Activated naive CD4-positive, alpha-beta T cell treated with anti-CD3 and anti-CD28 coated beads, Interleukin-2, amount 10 ng/mL, durations not matched to agents 7 days and 5 days (primary cell): ENCODE results near the gene UPK3B.
"Not testable (repeated sequence)": the region's sequence is repeated elsewhere in the genome, so short reads cannot be mapped to it uniquely, and the experiment has no call there.

Source experiments
- CTCF ChIA-PET: fragments of 350-600 bp; sonication (Branson Sonifier 250); formaldehyde crosslinking; loops from one replicate; lab custom pipeline; 2021; ENCODE audit warnings: antibody characterized with exemption; lab: Charles Lee
- DNase-seq: peaks from one replicate; pipeline ENCODE4 v3.0.0-alpha.2; 2020
- H3K27ac Mint-ChIP-seq: one replicate; pipeline ENCODE4 v1.8.0; 2021; ENCODE audit warnings: mild to moderate bottlenecking, moderate library complexity, mixed read lengths
- H3K27me3 Mint-ChIP-seq: one replicate; pipeline ENCODE4 v1.8.0; 2021; ENCODE audit warnings: mild to moderate bottlenecking, mixed read lengths
- H3K36me3 Mint-ChIP-seq: one replicate; pipeline ENCODE4 v1.8.0; 2021; ENCODE audit warnings: mixed read lengths
- H3K4me1 Mint-ChIP-seq: one replicate; pipeline ENCODE4 v1.8.0; 2021; ENCODE audit warnings: mixed read lengths
- H3K4me3 Mint-ChIP-seq: one replicate; pipeline ENCODE4 v1.8.0; 2021; ENCODE audit warnings: mild to moderate bottlenecking, moderate library complexity, mixed read lengths
- H3K9me3 Mint-ChIP-seq: one replicate; pipeline ENCODE4 v1.8.0; 2021; ENCODE audit warnings: mixed read lengths

UPK3B gene

GRCh38 chr7:76509931-76510877 lies at the start of gene UPK3B:
TSS of gene UPK3B (plus strand) at chr7:76510552. CDS start at chr7:76510653, 101 bp downstream.
- CTCF ChIA-PET = no interaction called here

DNA sequence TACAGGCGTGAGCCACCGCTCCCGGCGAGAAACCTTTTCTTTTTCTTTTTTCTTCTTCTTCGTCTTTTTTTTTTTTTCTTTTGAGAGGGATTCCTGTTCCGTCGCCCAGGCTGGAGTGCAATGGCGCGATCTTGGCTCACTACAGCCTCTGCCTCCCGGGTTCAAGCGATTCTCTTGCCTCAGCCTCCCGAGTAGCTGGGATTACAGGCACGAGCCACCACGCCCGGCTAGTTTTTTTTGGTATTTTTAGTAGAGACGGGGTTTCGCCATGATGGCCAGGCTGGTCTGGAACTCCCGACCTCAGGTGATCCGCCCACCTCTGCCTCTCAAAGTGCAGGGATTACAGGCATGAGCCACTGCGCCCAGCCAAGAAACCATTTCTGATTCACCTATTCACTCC lies 49.6 kb upstream of the UPK3B start:
- H3K4me1 Mint-ChIP-seq, H3K4me3 Mint-ChIP-seq, CTCF ChIA-PET, H3K9me3 Mint-ChIP-seq, DNase-seq, H3K27ac Mint-ChIP-seq, H3K27me3 Mint-ChIP-seq, H3K36me3 Mint-ChIP-seq: not testable (repeated sequence)

More at GRCh38 chr7:76509931-76510877, at the start of gene UPK3B:
- no peaks in the 10 kb centered on the region for H3K36me3 Mint-ChIP-seq
- no peaks in the 10 kb centered on the region for H3K27me3 Mint-ChIP-seq
- peaks cover 5% of the 10 kb centered on the region for H3K4me1 Mint-ChIP-seq
- H3K9me3 Mint-ChIP-seq = no peaks in the 10 kb centered on the region
- no peak within 1 kb of the TSS for H3K27ac Mint-ChIP-seq
- peak; percentile 44 for DNase-seq
- no peak within 1 kb of the TSS for H3K4me3 Mint-ChIP-seq

DNA sequence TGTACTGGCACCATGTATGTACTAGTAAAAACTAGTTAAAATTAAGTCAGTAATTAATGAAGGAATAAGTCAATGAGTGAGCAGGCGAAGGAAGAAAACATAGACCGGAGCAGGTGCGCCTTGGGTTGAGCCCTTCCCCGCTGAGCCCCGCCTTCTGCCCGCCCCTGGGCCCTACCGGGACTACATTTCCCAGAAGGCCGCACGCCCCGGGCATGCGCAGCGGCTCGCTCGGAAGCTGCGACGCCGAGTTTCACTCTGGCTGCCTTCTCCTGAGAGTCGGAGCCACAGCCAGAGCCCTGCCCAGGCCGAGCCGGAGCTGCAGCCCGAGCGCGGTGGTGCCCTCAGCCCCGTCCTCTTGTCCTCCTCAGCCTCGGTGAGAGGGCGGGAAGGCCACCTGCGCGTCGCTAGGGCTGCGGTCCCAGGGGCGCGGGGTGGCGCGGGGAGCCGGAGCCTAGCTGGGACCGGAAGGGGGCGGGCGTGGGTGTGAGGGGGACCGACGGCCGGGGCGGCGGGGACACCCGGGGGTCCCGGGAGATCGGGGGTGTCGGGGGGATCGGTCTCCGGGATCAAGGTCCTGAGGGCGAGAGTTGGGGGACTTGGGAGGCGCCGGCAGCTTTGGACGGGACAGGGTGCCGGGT lies 48.8 kb upstream of the UPK3B start, which contains the start of gene DTX2:
DTX2 (plus strand) TSS at position 246 of the 638 bp plus-strand sequence. CDS start 18,801 bp downstream, outside the sequence.
- H3K36me3 Mint-ChIP-seq, CTCF ChIA-PET, H3K4me1 Mint-ChIP-seq, H3K27me3 Mint-ChIP-seq, H3K27ac Mint-ChIP-seq, H3K9me3 Mint-ChIP-seq: not testable (repeated sequence)
- peak; percentile 64 for DNase-seq
- peak within 1 kb of the TSS; percentile 62 for H3K4me3 Mint-ChIP-seq

GRCh38 chr7:76462271-76462882 lies 48.0 kb upstream of the UPK3B start:
- H3K4me3 Mint-ChIP-seq, CTCF ChIA-PET, H3K27ac Mint-ChIP-seq, H3K36me3 Mint-ChIP-seq, DNase-seq, H3K4me1 Mint-ChIP-seq, H3K9me3 Mint-ChIP-seq, H3K27me3 Mint-ChIP-seq: not testable (repeated sequence)

DNA sequence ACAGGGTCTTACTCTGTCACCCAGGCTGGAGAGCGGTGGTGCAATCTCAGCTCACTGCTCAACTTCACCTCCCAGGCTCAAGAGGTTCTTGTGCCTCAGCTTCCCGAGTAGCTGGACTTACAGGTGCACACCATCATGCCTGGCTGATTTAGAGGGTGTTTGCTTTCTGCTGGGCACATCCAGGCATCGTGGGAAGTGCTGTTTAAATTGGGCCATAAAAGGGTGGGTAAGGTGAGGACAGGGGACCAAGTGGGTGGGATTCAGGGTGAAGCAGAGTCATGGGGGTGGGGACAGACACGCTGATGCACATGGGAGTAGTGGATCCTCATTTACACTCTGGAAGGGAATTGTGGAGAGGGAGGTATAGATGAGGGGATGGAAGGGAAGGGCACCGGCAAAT lies 45.4 kb upstream of the UPK3B start:
- DNase-seq, H3K27ac Mint-ChIP-seq, H3K4me3 Mint-ChIP-seq, H3K36me3 Mint-ChIP-seq, H3K9me3 Mint-ChIP-seq, H3K27me3 Mint-ChIP-seq, CTCF ChIA-PET, H3K4me1 Mint-ChIP-seq: not testable (repeated sequence)

DNA sequence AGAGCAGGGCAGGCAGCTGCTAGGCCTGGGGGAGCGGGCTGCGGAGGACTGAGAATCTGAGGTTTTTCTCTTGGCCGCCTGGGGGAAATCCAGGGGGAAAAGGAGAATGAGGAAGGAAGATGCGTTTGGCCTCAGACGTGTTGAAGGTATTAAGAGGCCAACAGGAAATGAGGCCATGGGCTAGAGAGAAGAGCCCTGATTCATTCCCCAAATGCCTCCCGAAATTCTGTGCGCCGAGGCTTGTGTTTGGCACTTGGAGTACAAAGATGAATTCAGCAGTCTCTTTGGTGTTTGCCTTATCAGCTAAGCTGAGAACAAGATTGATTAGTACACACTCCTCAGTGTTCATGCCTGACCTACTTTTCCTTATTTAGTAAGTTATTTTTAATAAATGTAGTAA lies 44.4 kb upstream of the UPK3B start:
- H3K4me3 Mint-ChIP-seq, DNase-seq, H3K36me3 Mint-ChIP-seq, H3K9me3 Mint-ChIP-seq, H3K27me3 Mint-ChIP-seq, H3K27ac Mint-ChIP-seq, CTCF ChIA-PET, H3K4me1 Mint-ChIP-seq: not testable (repeated sequence)

DNA sequence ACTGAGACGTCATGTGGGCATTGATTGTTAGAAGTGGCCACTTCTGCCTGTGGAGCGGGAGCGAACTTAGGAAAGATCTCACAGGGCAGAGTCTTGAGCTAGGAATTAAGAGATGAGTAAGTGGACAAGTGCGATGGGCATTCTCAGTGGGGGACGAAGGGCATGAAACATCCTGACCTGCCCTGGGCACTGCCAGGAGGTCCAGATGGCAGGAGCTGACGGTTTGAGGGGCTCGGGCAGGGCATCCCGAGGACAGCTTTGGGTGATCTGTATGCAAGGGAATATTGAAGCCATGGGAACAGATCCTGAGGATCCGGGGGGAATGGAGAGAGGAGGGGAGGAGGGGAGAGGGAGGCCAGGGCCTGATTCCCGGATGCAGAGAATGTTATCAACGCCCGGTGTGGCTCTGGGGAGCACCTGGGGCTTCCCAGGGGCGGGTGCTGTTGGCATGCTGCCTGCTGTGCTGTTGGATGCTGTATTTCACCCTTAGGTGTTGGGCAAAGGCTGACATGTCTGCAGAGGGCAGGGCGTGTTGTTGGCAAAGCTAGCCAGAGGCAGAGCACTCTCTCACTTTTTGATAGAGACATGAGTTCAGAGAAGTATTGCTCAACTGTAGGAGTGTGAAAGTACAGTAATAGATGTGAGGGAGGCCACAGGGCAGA lies 42.5 kb upstream of the UPK3B start:
- H3K27ac Mint-ChIP-seq, CTCF ChIA-PET, H3K9me3 Mint-ChIP-seq, DNase-seq, H3K27me3 Mint-ChIP-seq, H3K36me3 Mint-ChIP-seq, H3K4me3 Mint-ChIP-seq, H3K4me1 Mint-ChIP-seq: not testable (repeated sequence)

- DNase-seq, H3K4me3 Mint-ChIP-seq, H3K27ac Mint-ChIP-seq, H3K36me3 Mint-ChIP-seq, H3K9me3 Mint-ChIP-seq, H3K4me1 Mint-ChIP-seq, CTCF ChIA-PET, H3K27me3 Mint-ChIP-seq: not testable (repeated sequence)
These were observed 38.7 kb upstream of the UPK3B start for GRCh38 chr7:76471556-76472221.

- H3K27me3 Mint-ChIP-seq, H3K4me3 Mint-ChIP-seq, H3K36me3 Mint-ChIP-seq, H3K27ac Mint-ChIP-seq, CTCF ChIA-PET, H3K4me1 Mint-ChIP-seq, DNase-seq, H3K9me3 Mint-ChIP-seq: not testable (repeated sequence)
These were observed 37.3 kb upstream of the UPK3B start for GRCh38 chr7:76473097-76473496.

GRCh38 chr7:76476280-76476679 lies 34.1 kb upstream of the UPK3B start:
- CTCF ChIA-PET, H3K4me3 Mint-ChIP-seq, H3K36me3 Mint-ChIP-seq, H3K4me1 Mint-ChIP-seq, H3K27ac Mint-ChIP-seq, H3K9me3 Mint-ChIP-seq, DNase-seq, H3K27me3 Mint-ChIP-seq: not testable (repeated sequence)

DNA sequence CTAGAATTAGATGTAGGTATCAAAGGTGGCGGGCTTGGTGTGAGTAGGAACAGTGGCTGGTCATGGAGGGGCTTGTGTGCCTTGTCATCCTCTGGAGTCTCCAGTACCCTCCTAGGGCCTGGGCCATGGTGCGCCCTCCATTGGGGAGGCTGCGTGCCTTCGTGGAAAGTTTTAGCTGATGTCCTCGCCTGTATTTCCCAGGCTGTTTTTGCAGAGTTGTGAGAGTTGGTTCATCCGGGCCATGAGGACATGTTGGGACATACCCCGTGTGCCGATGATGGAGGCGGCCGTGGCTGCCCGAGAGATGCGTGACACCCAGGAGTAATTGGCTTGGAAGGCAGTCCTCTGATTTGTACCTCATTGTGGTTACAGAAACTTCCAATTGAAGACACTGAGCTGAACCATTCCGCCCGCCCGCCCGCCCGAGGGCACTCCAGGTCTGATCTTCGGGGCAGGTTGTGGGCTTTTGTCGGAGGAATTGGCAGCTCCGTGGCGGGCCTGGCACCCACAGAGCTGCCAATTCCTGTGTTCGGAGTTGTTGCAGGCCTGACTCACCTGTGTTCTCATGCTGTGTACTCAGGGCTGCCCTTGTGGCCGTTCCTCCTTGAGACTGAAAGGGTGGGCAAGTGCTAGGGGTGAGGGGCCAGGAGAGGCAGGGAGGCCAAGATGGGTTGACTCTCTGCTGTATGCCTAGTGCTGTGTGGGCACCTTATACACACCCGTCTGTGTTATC lies 33.4 kb upstream of the UPK3B start:
- H3K36me3 Mint-ChIP-seq, DNase-seq, H3K9me3 Mint-ChIP-seq, H3K27me3 Mint-ChIP-seq, H3K27ac Mint-ChIP-seq, CTCF ChIA-PET, H3K4me3 Mint-ChIP-seq, H3K4me1 Mint-ChIP-seq: not testable (repeated sequence)

DNA sequence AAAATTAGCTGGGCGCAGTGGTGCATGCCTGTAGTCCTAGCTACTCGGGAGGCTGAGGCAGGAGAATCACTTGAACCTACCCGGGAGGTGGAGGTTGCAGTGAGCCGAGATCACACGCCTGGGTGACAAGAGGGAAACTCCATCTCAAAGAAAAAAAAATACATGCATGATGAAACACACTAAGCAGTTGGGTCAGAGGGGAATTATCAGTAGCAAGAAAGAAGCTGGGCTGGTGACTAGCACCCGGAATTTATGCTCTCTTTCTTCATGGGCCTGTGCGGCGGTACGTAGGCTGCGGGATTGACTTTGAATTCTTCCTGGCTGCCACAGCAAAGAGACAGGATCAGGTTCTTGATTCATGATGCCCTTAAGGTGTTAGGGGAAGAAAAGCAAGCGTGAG lies 30.7 kb upstream of the UPK3B start:
- H3K4me3 Mint-ChIP-seq, CTCF ChIA-PET, H3K27ac Mint-ChIP-seq, H3K9me3 Mint-ChIP-seq, H3K4me1 Mint-ChIP-seq, H3K27me3 Mint-ChIP-seq, DNase-seq, H3K36me3 Mint-ChIP-seq: not testable (repeated sequence)

- not testable (repeated sequence) for DNase-seq, H3K27me3 Mint-ChIP-seq
These were observed 29.7 kb upstream of the UPK3B start for GRCh38 chr7:76480403-76481253.

More at GRCh38 chr7:76480403-76481253, 29.7 kb upstream of the UPK3B start:
- H3K36me3 Mint-ChIP-seq, H3K4me3 Mint-ChIP-seq, H3K9me3 Mint-ChIP-seq, CTCF ChIA-PET, H3K27ac Mint-ChIP-seq, H3K4me1 Mint-ChIP-seq: not testable (repeated sequence)
